GM23338 (cell line): ENCODE measurements around the gene DHX36. TPM values are rescaled to one million over a fixed set of nuclear protein-coding genes. Genes with fewer than 3 reads are reported as not detected.

ENCODE experiments used
- ATAC-seq: fragments of 200-7000 bp; cut with Tn5 transposase; 3 replicates; pipeline ENCODE4 v1.9.1; 2020
- DNase-seq: peaks from one replicate; pipeline ENCODE4 v3.0.0-alpha.2; 2015; ENCODE audit warnings: low spot score
- H2AFZ ChIP-seq: fragments of 200-600 bp; sonication (generic); 2 replicates; pipeline ENCODE4 v1.8.0; 2016; ENCODE audit warnings: antibody characterized with exemption, mild to moderate bottlenecking, moderate library complexity
- H3F3A ChIP-seq: fragments of 200-600 bp; sonication (generic); replicated peaks from 2 replicates; pipeline ENCODE4 v1.8.0; 2017; ENCODE audit warnings: antibody characterized with exemption, mixed run types, low read depth
- H3K27ac ChIP-seq: fragments of 200-600 bp; sonication (generic); 2 replicates; pipeline ENCODE4 v1.6.1; 2016; ENCODE audit warnings: low read depth
- H3K27me3 ChIP-seq: fragments of 200-600 bp; sonication (generic); 2 replicates; pipeline ENCODE4 v1.8.0; 2016; ENCODE audit warnings: mild to moderate bottlenecking, mixed run types, moderate library complexity; ENCODE audit not compliant: insufficient read depth
- H3K36me3 ChIP-seq: fragments of 200-600 bp; sonication (generic); 2 replicates; pipeline ENCODE4 v1.8.0; 2016; ENCODE audit warnings: mild to moderate bottlenecking; ENCODE audit not compliant: insufficient read depth
- H3K4me1 ChIP-seq: fragments of 200-600 bp; sonication (generic); 2 replicates; pipeline ENCODE4 v1.8.0; 2016; ENCODE audit warnings: mild to moderate bottlenecking, moderate library complexity; ENCODE audit not compliant: insufficient read depth
- H3K4me2 ChIP-seq: fragments of 200-600 bp; sonication (generic); 2 replicates; pipeline ENCODE4 v1.7.1; 2017; ENCODE audit warnings: mixed run types
- H3K4me3 ChIP-seq: fragments of 200-600 bp; sonication (generic); 2 replicates; pipeline ENCODE4 v1.6.1; 2016; ENCODE audit warnings: mixed run types
- H3K79me2 ChIP-seq: fragments of 200-600 bp; sonication (generic); replicated peaks from 2 replicates; pipeline ENCODE4 v1.8.0; 2017; ENCODE audit warnings: mild to moderate bottlenecking; ENCODE audit not compliant: insufficient read depth
- H3K9me2 ChIP-seq: fragments of 200-600 bp; sonication (generic); 2 replicates; pipeline ENCODE4 v1.8.0; 2017; ENCODE audit not compliant: insufficient read depth
- H4K20me1 ChIP-seq: fragments of 200-600 bp; sonication (generic); replicated peaks from 2 replicates; pipeline ENCODE4 v1.8.0; 2017; ENCODE audit warnings: mild to moderate bottlenecking; ENCODE audit not compliant: insufficient read depth
- H3K27ac Mint-ChIP-seq: 2 replicates; pipeline ENCODE4 v1.8.0; 2020; ENCODE audit warnings: inconsistent platforms, mild to moderate bottlenecking, moderate library complexity, mixed read lengths
- H3K27me3 Mint-ChIP-seq: 3 replicates; pipeline ENCODE4 v1.8.0; 2022; ENCODE audit warnings: low read depth, mild to moderate bottlenecking, moderate library complexity, mixed read lengths, inconsistent platforms; ENCODE audit not compliant: insufficient read depth, poor library complexity
- H3K36me3 Mint-ChIP-seq: 3 replicates; pipeline ENCODE4 v1.8.0; 2021; ENCODE audit warnings: low read depth, mild to moderate bottlenecking, inconsistent platforms, moderate library complexity, mixed read lengths
- H3K4me1 Mint-ChIP-seq: 3 replicates; pipeline ENCODE4 v1.8.0; 2020; ENCODE audit warnings: mild to moderate bottlenecking, inconsistent platforms, mixed read lengths
- H3K4me3 Mint-ChIP-seq: 3 replicates; pipeline ENCODE4 v1.8.0; 2021; ENCODE audit warnings: moderate library complexity, mild to moderate bottlenecking, inconsistent platforms, mixed read lengths
- H3K9me3 Mint-ChIP-seq: 3 replicates; pipeline ENCODE4 v1.8.0; 2020; ENCODE audit warnings: moderate library complexity, mild to moderate bottlenecking, inconsistent platforms, mixed read lengths
- CREB1 ChIP-seq: fragments of 250-450 bp; sonication (Bioruptor Pico); IDR thresholded peaks from 2 replicates; pipeline ENCODE4 v1.5.0; 2020; ENCODE audit warnings: low read depth, mild to moderate bottlenecking, moderate library complexity
- EZH2phosphoT487 ChIP-seq: fragments of 200-600 bp; sonication (generic); IDR thresholded peaks from one replicate; pipeline ENCODE4 v1.8.1; 2018; ENCODE audit warnings: antibody characterized with exemption; ENCODE audit not compliant: unreplicated experiment
- JUNB ChIP-seq: IDR thresholded peaks from one replicate; pipeline ENCODE4 v1.6.1; 2016; ENCODE audit warnings: antibody characterized with exemption; ENCODE audit not compliant: unreplicated experiment
- POLR2AphosphoS5 ChIP-seq: IDR thresholded peaks from 2 replicates; pipeline ENCODE4 v1.6.1; 2016; ENCODE audit warnings: antibody characterized with exemption, low read depth
- STAT1 ChIP-seq: IDR thresholded peaks from one replicate; pipeline ENCODE4 v1.6.1; 2016; ENCODE audit warnings: antibody characterized with exemption; ENCODE audit not compliant: unreplicated experiment
- ZNF114 ChIP-seq: fragments of 250-450 bp; sonication (Bioruptor Pico); IDR thresholded peaks from 2 replicates; pipeline ENCODE4 v1.5.0; 2020; ENCODE audit warnings: mild to moderate bottlenecking, moderate library complexity
- ZNF331 ChIP-seq: fragments of 250-450 bp; sonication (Bioruptor Pico); IDR thresholded peaks from 2 replicates; pipeline ENCODE4 v1.5.0; 2020; ENCODE audit warnings: low read depth, mild to moderate bottlenecking, moderate library complexity
- polyA plus RNA-seq: library from polyadenylated mRNA; unstranded; fragments of >200 nt; fragmentation: Nextera tagmentation; extraction: Ambion mirVana; gene quantifications from 2 replicates; pipeline ENCODE4 v1.2.1, GENCODE V29; 2016
- total RNA-seq: library from RNA; depleted of rRNA; stranded (reverse); fragments of >200 nt; shearing (Covaris generic); gene quantifications from 2 replicates; pipeline ENCODE4 v1.2.3, GENCODE V29; 2014
- TF ChIP-seq, protein P1 (sequence below): IDR thresholded peaks from 2 replicates; pipeline ENCODE4 v1.6.1; 2016; ENCODE audit warnings: antibody characterized with exemption
- TF ChIP-seq, protein P2 (sequence below): IDR thresholded peaks from one replicate; pipeline ENCODE4 v1.6.1; 2018; ENCODE audit warnings: antibody characterized with exemption; ENCODE audit not compliant: unreplicated experiment

Gene DHX36
- total and polyA plus RNA-seq, 2 experiments from 2014 or later = 103 to 110 TPM

DNA sequence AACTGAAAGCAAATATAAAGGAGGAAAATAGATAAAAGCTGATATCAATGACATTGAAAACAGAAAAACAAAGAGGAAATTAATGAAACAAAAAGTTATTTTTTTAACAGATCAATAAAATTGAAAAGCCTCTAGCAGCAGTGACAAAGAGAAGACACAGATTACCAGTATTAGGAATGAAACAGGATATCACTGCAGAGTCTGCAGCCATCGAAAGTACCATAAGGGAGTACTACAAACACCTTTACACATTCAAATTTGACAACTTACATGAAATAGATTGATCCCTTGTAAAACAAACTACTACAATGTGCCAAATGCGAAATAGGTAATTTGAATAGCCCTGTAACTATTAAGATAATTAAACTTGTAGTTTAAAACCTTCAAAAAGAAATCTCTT is 24.9 kb upstream of the DHX36 start:
- Mint-ChIP-seq H3K9me3 (no peaks in the 10 kb centered on the region; the same call in 2 of the 3 replicates), H3K27ac (no peak overlapping the region; the same call in 1 of the 2 replicates), H3K36me3 (no peaks in the 10 kb centered on the region), H3K4me1 (peaks cover 7% of the 10 kb centered on the region; the same call in 2 of the 3 replicates), H3K27me3 (no peaks in the 10 kb centered on the region), H3K4me3 (no peak overlapping the region)
- H3F3A ChIP-seq = no peaks in the 10 kb centered on the region
- peak overlapping the region; percentile 8; the same call in 1 of the 2 replicates for H3K4me2 ChIP-seq
- no peak overlapping the region for H3K4me3 ChIP-seq
- no peaks in the 10 kb centered on the region for H3K36me3 ChIP-seq
- H3K9me2 ChIP-seq = peaks cover 7% of the 10 kb centered on the region; the same call in 1 of the 2 replicates
- H3K27me3 ChIP-seq = no peaks in the 10 kb centered on the region
- H2AFZ ChIP-seq = no peak overlapping the region
- H4K20me1 ChIP-seq = no peaks in the 10 kb centered on the region
- DNase-seq (no peak), ATAC-seq (no peak)
- H3K4me1 ChIP-seq = peaks cover 6% of the 10 kb centered on the region; the same call in 1 of the 2 replicates
- no peak for TF ChIP-seq JUNB
- TF ChIP-seq, protein P1, sequence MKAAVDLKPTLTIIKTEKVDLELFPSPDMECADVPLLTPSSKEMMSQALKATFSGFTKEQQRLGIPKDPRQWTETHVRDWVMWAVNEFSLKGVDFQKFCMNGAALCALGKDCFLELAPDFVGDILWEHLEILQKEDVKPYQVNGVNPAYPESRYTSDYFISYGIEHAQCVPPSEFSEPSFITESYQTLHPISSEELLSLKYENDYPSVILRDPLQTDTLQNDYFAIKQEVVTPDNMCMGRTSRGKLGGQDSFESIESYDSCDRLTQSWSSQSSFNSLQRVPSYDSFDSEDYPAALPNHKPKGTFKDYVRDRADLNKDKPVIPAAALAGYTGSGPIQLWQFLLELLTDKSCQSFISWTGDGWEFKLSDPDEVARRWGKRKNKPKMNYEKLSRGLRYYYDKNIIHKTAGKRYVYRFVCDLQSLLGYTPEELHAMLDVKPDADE = no peak
- TF ChIP-seq POLR2AphosphoS5 = no peak
- no peak for TF ChIP-seq CREB1
- TF ChIP-seq ZNF114 (CRISPR knock-in tag) = no peak
- TF ChIP-seq, protein P2, sequence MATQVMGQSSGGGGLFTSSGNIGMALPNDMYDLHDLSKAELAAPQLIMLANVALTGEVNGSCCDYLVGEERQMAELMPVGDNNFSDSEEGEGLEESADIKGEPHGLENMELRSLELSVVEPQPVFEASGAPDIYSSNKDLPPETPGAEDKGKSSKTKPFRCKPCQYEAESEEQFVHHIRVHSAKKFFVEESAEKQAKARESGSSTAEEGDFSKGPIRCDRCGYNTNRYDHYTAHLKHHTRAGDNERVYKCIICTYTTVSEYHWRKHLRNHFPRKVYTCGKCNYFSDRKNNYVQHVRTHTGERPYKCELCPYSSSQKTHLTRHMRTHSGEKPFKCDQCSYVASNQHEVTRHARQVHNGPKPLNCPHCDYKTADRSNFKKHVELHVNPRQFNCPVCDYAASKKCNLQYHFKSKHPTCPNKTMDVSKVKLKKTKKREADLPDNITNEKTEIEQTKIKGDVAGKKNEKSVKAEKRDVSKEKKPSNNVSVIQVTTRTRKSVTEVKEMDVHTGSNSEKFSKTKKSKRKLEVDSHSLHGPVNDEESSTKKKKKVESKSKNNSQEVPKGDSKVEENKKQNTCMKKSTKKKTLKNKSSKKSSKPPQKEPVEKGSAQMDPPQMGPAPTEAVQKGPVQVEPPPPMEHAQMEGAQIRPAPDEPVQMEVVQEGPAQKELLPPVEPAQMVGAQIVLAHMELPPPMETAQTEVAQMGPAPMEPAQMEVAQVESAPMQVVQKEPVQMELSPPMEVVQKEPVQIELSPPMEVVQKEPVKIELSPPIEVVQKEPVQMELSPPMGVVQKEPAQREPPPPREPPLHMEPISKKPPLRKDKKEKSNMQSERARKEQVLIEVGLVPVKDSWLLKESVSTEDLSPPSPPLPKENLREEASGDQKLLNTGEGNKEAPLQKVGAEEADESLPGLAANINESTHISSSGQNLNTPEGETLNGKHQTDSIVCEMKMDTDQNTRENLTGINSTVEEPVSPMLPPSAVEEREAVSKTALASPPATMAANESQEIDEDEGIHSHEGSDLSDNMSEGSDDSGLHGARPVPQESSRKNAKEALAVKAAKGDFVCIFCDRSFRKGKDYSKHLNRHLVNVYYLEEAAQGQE = no peak
- no peak for TF ChIP-seq ZNF331
- no peaks in the 10 kb centered on the region for H3K79me2 ChIP-seq
- no peak overlapping the region for H3K27ac ChIP-seq

DNA sequence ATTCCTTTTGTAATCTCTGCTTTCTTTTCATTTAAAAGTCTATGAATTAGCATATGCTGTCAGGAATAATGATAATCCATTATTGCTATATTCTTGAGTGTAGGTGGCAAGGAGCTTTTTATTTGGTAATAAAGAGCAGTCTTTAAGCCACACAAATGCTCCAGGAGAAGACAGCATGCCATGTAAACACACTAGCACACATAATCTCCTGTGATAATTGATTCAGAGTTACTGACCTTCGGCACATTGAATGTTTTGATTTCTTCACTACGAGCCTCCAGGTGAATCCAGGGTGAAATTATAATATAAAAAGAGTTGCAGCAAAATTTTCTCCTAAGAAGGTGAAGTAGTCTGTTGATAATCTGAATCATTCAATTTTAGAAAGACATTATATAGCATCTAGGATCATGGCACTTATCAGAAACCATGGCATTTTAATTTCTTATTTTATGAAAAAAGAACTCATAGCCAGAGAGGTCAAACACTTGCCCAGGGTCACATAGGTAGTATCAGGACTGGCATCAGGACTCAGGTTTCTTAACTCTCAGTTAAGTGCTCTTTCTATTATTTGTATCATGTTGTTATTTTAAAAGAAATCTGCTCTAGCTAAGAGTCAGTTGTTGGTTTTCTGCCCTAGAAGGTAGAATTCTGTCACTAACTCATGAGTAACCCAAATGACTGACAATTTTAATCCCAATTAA is 21.3 kb upstream of the DHX36 start:
- no peaks in the 10 kb centered on the region for H3K27me3 ChIP-seq
- no peaks in the 10 kb centered on the region for H3K27me3 Mint-ChIP-seq
- H3K4me3 Mint-ChIP-seq = no peak overlapping the region
- H3K4me3 ChIP-seq = no peak overlapping the region
- no peak overlapping the region for H3K27ac ChIP-seq
- peaks cover 7% of the 10 kb centered on the region; the same call in 2 of the 3 replicates for H3K4me1 Mint-ChIP-seq
- H3K36me3 Mint-ChIP-seq = no peaks in the 10 kb centered on the region
- no peak overlapping the region for H3K27ac Mint-ChIP-seq
- H3K9me3 Mint-ChIP-seq = no peaks in the 10 kb centered on the region
- no peak for DNase-seq
- no peaks in the 10 kb centered on the region for H4K20me1 ChIP-seq
- ATAC-seq = no peak
- TF ChIP-seq, protein P2 = no peak
- TF ChIP-seq STAT1 = no peak
- TF ChIP-seq EZH2phosphoT487 = no peak
- no peak overlapping the region for H3K4me2 ChIP-seq
- H3K36me3 ChIP-seq = no peaks in the 10 kb centered on the region
- peaks cover 6% of the 10 kb centered on the region; the same call in 1 of the 2 replicates for H3K4me1 ChIP-seq
- no peaks in the 10 kb centered on the region for H3F3A ChIP-seq
- no peaks in the 10 kb centered on the region for H3K79me2 ChIP-seq
- H3K9me2 ChIP-seq = no peaks in the 10 kb centered on the region
- no peak overlapping the region for H2AFZ ChIP-seq
